Measurements from ENCODE around the gene DTX3. TPM values are rescaled to one million over a fixed set of nuclear protein-coding genes. Genes with fewer than 3 reads are reported as not detected.
"Not testable (repeated sequence)": the region's sequence is repeated elsewhere in the genome, so short reads cannot be mapped to it uniquely, and the experiment has no call there.

Gene DTX3
- total RNA-seq, 1 donor from 2014 or later: 43.7 TPM

DNA sequence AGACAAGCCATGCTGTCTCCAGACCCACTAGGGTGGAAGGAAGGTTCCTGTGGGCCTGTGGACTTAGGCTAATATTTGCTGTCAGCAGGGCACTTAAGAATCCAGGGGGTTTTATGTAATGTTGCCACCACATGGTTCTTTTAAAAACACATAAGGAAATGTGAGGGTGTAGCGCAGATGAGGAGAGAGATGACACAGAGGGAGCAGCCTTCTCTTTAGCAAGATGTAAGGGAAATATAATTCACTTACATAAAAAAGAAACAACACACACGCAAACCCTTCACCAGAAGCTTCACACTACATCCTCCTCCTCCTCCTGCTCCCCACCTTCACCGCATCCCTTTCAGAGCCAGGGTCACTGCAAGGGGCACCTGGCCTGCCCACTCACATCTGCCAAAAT is 18.5 kb upstream of the DTX3 start:
- no peak overlapping the region for H3K27ac Mint-ChIP-seq (ENCODE audit: unreplicated experiment)
- H3K27me3 Mint-ChIP-seq (ENCODE audit: unreplicated experiment): peaks cover 5% of the 10 kb centered on the region
- H3K4me1 Mint-ChIP-seq (ENCODE audit: unreplicated experiment): peaks cover 12% of the 10 kb centered on the region
- H3K4me3 Mint-ChIP-seq (ENCODE audit: unreplicated experiment): no peak overlapping the region
- DNase-seq (ENCODE audit: low spot score): no peak
- TF ChIP-seq, protein P1, sequence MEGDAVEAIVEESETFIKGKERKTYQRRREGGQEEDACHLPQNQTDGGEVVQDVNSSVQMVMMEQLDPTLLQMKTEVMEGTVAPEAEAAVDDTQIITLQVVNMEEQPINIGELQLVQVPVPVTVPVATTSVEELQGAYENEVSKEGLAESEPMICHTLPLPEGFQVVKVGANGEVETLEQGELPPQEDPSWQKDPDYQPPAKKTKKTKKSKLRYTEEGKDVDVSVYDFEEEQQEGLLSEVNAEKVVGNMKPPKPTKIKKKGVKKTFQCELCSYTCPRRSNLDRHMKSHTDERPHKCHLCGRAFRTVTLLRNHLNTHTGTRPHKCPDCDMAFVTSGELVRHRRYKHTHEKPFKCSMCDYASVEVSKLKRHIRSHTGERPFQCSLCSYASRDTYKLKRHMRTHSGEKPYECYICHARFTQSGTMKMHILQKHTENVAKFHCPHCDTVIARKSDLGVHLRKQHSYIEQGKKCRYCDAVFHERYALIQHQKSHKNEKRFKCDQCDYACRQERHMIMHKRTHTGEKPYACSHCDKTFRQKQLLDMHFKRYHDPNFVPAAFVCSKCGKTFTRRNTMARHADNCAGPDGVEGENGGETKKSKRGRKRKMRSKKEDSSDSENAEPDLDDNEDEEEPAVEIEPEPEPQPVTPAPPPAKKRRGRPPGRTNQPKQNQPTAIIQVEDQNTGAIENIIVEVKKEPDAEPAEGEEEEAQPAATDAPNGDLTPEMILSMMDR (IDR thresholded peaks at IDR 0.05; ENCODE audit: unreplicated experiment): no peak
- no peaks in the 10 kb centered on the region for H3K9me3 Mint-ChIP-seq (ENCODE audit: unreplicated experiment)
- peaks cover 5% of the 10 kb centered on the region for H3K36me3 Mint-ChIP-seq (ENCODE audit: low read depth, unreplicated experiment)

DNA sequence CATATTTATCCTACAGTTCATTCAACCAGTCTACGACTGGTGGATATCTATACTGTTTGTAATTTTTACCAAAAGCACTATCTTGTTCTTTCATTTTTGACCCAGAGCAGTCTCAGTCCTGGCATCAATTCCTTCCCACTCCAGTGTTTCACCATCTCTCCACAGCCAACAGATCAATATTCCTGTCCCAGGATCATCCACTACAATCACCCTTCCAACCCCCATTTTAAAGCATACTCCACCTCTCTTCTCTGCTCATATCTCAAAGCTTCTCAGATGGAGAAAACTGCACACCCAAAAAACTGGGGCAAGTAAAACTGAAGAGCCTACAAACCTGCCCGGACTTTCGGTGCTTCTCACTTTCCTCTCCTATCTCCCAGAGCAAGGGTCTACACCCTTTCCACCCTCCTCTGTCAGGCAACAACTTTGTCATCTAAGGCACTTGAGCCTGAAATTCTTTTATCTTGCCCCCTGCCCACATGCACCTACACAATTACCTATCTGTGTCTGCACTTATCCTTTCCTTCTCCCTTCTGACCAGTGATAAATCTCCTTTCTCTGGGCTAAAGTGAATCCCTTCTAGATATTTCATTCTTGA is 17.7 kb upstream of the DTX3 start:
- TF ChIP-seq, protein P1 (IDR thresholded peaks at IDR 0.05; ENCODE audit: unreplicated experiment): no peak
- H3K27ac Mint-ChIP-seq (ENCODE audit: unreplicated experiment): no peak overlapping the region
- H3K9me3 Mint-ChIP-seq (ENCODE audit: unreplicated experiment): no peaks in the 10 kb centered on the region

DNA sequence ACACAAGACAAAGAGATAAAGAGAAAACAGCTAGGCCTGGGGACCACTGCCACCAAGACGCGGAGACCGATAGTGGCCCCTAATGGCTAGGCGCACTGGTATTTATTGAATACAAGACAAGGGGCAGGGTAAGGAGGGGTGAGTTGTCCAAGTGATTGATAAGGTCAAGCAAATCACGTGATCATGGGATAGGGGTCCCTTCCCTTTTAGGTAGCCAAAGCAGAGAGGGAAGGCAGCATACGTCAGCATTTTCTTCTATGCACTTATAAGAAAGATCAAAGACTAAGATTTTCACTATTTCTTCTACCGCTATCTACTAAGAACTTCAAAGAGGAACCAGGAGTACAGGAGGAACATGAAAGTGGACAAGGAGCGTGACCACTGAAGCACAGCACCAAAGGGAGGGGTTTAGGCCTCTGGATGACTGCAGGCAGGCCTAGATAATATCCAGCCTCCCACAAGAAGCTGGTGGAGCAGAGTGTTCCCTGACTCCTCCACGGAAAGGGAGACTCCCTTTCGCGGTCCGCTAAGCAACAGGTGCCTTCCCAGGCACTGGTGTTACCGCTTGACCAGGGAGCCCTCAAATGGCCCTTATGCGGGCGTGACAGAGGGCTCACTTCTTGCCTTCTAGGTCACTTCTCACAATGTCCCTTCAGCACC is 15.5 kb upstream of the DTX3 start:
- H3K27ac Mint-ChIP-seq (ENCODE audit: unreplicated experiment); H3K9me3 Mint-ChIP-seq (ENCODE audit: unreplicated experiment); H3K36me3 Mint-ChIP-seq (ENCODE audit: low read depth, unreplicated experiment); DNase-seq (ENCODE audit: low spot score); H3K4me3 Mint-ChIP-seq (ENCODE audit: unreplicated experiment): not testable (repeated sequence)
- peaks cover 11% of the 10 kb centered on the region for H3K27me3 Mint-ChIP-seq (ENCODE audit: unreplicated experiment)
- H3K4me1 Mint-ChIP-seq (ENCODE audit: unreplicated experiment): peaks cover 18% of the 10 kb centered on the region

More for the DNA sequence above, 17.7 kb upstream of the DTX3 start:
- H3K4me3 Mint-ChIP-seq (ENCODE audit: unreplicated experiment): no peak overlapping the region
- H3K27me3 Mint-ChIP-seq (ENCODE audit: unreplicated experiment): peaks cover 7% of the 10 kb centered on the region
- H3K36me3 Mint-ChIP-seq (ENCODE audit: low read depth, unreplicated experiment): peaks cover 5% of the 10 kb centered on the region
- H3K4me1 Mint-ChIP-seq (ENCODE audit: unreplicated experiment): peaks cover 17% of the 10 kb centered on the region
- no peak for DNase-seq (ENCODE audit: low spot score)

DNA sequence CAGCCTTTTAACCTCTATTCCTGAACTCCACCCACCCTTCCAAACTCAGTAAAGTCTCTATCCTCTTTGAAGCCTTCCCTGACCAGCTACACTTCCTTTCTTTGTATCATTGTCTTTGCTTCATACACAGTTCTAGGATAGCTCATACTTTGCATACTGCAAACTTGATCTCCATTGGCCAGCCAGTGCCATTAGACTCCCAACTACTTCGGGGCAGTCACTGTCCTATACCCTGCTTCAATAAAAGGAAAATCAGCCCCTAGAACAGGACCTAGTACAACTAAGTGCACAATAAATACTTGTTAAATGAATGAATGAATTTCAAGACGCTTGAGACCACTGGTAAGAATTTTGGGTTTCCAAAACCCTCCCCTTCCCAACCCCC is 14.2 kb upstream of the DTX3 start:
- DNase-seq (ENCODE audit: low spot score): no peak
- H3K27me3 Mint-ChIP-seq (ENCODE audit: unreplicated experiment): peaks cover 11% of the 10 kb centered on the region
- H3K4me3 Mint-ChIP-seq (ENCODE audit: unreplicated experiment): peak overlapping the region; percentile 95
- peaks cover 5% of the 10 kb centered on the region for H3K36me3 Mint-ChIP-seq (ENCODE audit: low read depth, unreplicated experiment)
- no peaks in the 10 kb centered on the region for H3K9me3 Mint-ChIP-seq (ENCODE audit: unreplicated experiment)
- peak overlapping the region; percentile 85 for H3K27ac Mint-ChIP-seq (ENCODE audit: unreplicated experiment)
- peaks cover 18% of the 10 kb centered on the region for H3K4me1 Mint-ChIP-seq (ENCODE audit: unreplicated experiment)
- TF ChIP-seq, protein P1 (IDR thresholded peaks at IDR 0.05; ENCODE audit: unreplicated experiment): no peak

DNA sequence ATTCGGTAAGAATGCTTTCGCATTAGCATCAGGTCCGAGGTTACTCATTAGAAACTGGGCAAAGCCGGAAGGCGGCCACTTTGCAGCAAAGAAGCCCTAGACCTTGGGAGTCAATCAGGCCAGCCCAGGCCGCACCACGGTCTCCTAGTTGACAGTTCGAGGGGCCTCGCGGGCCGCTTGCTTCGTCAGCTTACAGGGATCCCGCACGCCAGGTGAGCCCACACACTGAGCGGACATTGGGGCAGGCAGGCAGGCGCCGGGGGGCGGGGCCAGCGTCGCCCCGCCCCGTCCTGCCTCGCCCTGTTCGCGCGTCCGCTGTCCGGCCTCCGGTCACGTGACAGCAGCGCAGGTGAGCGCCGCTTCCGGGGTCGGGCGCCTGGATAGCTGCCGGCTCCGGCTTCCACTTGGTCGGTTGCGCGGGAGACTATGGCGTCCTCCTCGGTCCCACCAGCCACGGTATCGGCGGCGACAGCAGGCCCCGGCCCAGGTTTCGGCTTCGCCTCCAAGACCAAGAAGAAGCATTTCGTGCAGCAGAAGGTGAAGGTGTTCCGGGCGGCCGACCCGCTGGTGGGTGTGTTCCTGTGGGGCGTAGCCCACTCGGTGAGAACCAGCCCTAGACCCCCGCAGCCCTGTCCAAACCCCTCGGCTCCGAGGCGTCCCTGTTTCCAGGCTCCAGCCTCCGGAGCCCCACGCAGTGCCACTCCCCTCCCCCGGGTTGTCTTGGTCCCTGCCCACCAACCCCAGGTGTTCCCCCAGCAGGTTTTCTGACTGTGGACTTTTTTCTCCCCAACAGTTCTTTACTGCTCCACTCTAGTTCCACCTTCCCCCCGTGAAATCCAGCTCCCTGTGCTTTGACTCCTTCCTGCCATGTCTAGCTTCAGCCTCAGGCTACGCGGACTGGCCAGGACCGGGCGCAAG is 13.5 kb upstream of the DTX3 start, which contains the start of gene PIP4K2C:
Gene PIP4K2C, plus strand, starts transcription at position 329 of the 918 bp plus-strand sequence. Its CDS starts 98 bp downstream, at position 427.
- peak within 1 kb of the TSS; percentile 85 for H3K27ac Mint-ChIP-seq (ENCODE audit: unreplicated experiment)
- peak within 1 kb of the TSS; percentile 95 for H3K4me3 Mint-ChIP-seq (ENCODE audit: unreplicated experiment)
- DNase-seq (ENCODE audit: low spot score): peak; percentile 58
- H3K36me3 Mint-ChIP-seq (ENCODE audit: low read depth, unreplicated experiment): peaks cover 9% of the 10 kb centered on the region
- TF ChIP-seq, protein P1 (IDR thresholded peaks at IDR 0.05; ENCODE audit: unreplicated experiment): no peak
- peaks cover 11% of the 10 kb centered on the region for H3K27me3 Mint-ChIP-seq (ENCODE audit: unreplicated experiment)
- no peaks in the 10 kb centered on the region for H3K9me3 Mint-ChIP-seq (ENCODE audit: unreplicated experiment)
- peaks cover 18% of the 10 kb centered on the region for H3K4me1 Mint-ChIP-seq (ENCODE audit: unreplicated experiment)
